H1 (cell line): ENCODE measurements around the gene SP7. TPM values are rescaled to one million over a fixed set of nuclear protein-coding genes. Genes with fewer than 3 reads are reported as not detected.
A peak's percentile ranks its signal among the peaks of the same experiment; 100 is the strongest.

ENCODE experiments used
- CTCF ChIA-PET: fragments of 300-600 bp; sonication (Branson Sonifier 250); formaldehyde crosslinking; loops from one replicate; lab custom pipeline; 2021; ENCODE audit not compliant: partially characterized antibody; lab: Charles Lee
- POLR2A ChIA-PET: fragments of 300-600 bp; sonication (Branson Sonifier 250); formaldehyde crosslinking; loops from one replicate; lab custom pipeline; 2021; ENCODE audit warnings: inconsistent platforms; ENCODE audit not compliant: partially characterized antibody; lab: Charles Lee
- DNase-seq, 2 experiments: peaks; one replicate each; pipeline versions ENCODE4 v3.0.0 to v3.0.0-alpha.2; 2010 to 2022; ENCODE audit warnings: low spot score in 2 of 2, low read depth in 1 of 2, mixed read lengths in 1 of 2
- FAIRE-seq: peaks from 2 replicates; lab custom pipeline; 2011; peaks lifted over from hg19 to GRCh38; lab: Jason Lieb, UNC
- H2AFZ ChIP-seq: 2 replicates; pipeline ENCODE4 v1.8.1; 2012; ENCODE audit warnings: low read length, inconsistent platforms
- H2AK5ac ChIP-seq: 2 replicates; pipeline ENCODE4 v1.6.1; 2013; ENCODE audit warnings: low read depth, low read length
- H2BK120ac ChIP-seq: replicated peaks from 2 replicates; pipeline ENCODE3; 2013; ENCODE audit warnings: low read depth, low read length, inconsistent platforms
- H2BK12ac ChIP-seq: 2 replicates; pipeline ENCODE4 v1.6.1; 2013; ENCODE audit warnings: low read depth, low read length
- H2BK15ac ChIP-seq: 2 replicates; pipeline ENCODE4 v1.6.1; 2013; ENCODE audit warnings: low read length
- H2BK20ac ChIP-seq: 2 replicates; pipeline ENCODE4 v1.6.1; 2013; ENCODE audit warnings: low read length
- H2BK5ac ChIP-seq: 2 replicates; pipeline ENCODE4 v1.6.1; 2013; ENCODE audit warnings: low read depth, low read length
- H3K14ac ChIP-seq: 2 replicates; pipeline ENCODE4 v1.6.1; 2013; ENCODE audit warnings: inconsistent platforms; ENCODE audit not compliant: insufficient read length
- H3K18ac ChIP-seq: 2 replicates; pipeline ENCODE4 v1.6.1; 2013; ENCODE audit warnings: low read length; ENCODE audit errors: extremely low read depth
- H3K23ac ChIP-seq: 2 replicates; pipeline ENCODE4 v1.6.1; 2013; ENCODE audit warnings: inconsistent platforms; ENCODE audit not compliant: insufficient read length
- H3K23me2 ChIP-seq: 2 replicates; pipeline ENCODE4 v1.6.1; 2013; ENCODE audit warnings: low read depth, low read length
- H3K27ac ChIP-seq: 2 replicates; pipeline ENCODE4 v1.6.1; 2011; ENCODE audit warnings: low read depth, low read length, inconsistent platforms
- H3K27me3 ChIP-seq, 4 experiments: replicated peaks in 1 of 4; 1 replicate in 1 of 4; 2 replicates in 3 of 4; pipeline versions ENCODE4 v1.6.1 to v1.8.1; 2011 to 2013; ENCODE audit warnings: low read length in 3 of 4, mild to moderate bottlenecking in 3 of 4, inconsistent platforms in 2 of 4, mixed read lengths in 2 of 4, moderate library complexity in 1 of 4; ENCODE audit not compliant: control insufficient read depth in 3 of 4, insufficient read depth in 3 of 4; ENCODE audit errors: extremely low read depth in 1 of 4
- H3K36me3 ChIP-seq, 4 experiments: 2 replicates each; pipeline versions ENCODE4 v1.6.1 to v1.8.1; 2011 to 2013; ENCODE audit warnings: mild to moderate bottlenecking in 4 of 4, low read length in 3 of 4, moderate library complexity in 2 of 4, control low read depth in 1 of 4, inconsistent platforms in 1 of 4; ENCODE audit not compliant: insufficient read depth in 4 of 4, control insufficient read depth in 2 of 4
- H3K4ac ChIP-seq: replicated peaks from 2 replicates; pipeline ENCODE3; 2013; ENCODE audit warnings: low read length, low read depth, mixed read lengths, inconsistent platforms; ENCODE audit not compliant: insufficient read length
- H3K4me1 ChIP-seq, 4 experiments: replicated peaks in 1 of 4; 1 replicate in 1 of 4; 2 replicates in 3 of 4; pipeline versions ENCODE4 v1.6.1 to v1.8.1; 2011 to 2013; ENCODE audit warnings: low read length in 3 of 4, inconsistent platforms in 2 of 4, mixed read lengths in 1 of 4; ENCODE audit not compliant: insufficient read depth in 4 of 4, control insufficient read depth in 3 of 4
- H3K4me2 ChIP-seq, 2 experiments: 2 replicates each; pipeline versions ENCODE4 v1.6.1 to v1.8.1; 2011 to 2013; ENCODE audit warnings: low read depth in 2 of 2, low read length in 2 of 2, control low read depth in 1 of 2, inconsistent platforms in 1 of 2, mild to moderate bottlenecking in 1 of 2; ENCODE audit not compliant: insufficient read depth in 1 of 2
- H3K4me3 ChIP-seq, 4 experiments: fragments of 200-600, 300-600 bp in 1 of 4; sonication (generic), shearing (Covaris generic), sonication (Bioruptor Twin) in 1 of 4; 2 replicates each; pipeline versions ENCODE4 v1.5.1 to v1.8.1; 2011 to 2016; ENCODE audit warnings: low read length in 4 of 4, low read depth in 3 of 4, control low read depth in 2 of 4, inconsistent platforms in 2 of 4, mild to moderate bottlenecking in 2 of 4, mixed read lengths in 1 of 4, moderate library complexity in 1 of 4; ENCODE audit not compliant: insufficient read depth in 2 of 4; ENCODE audit errors: extremely low read depth in 1 of 4
- H3K56ac ChIP-seq: replicated peaks from 2 replicates; pipeline ENCODE3; 2013; ENCODE audit warnings: low read depth, mild to moderate bottlenecking, mixed read lengths, low read length, inconsistent platforms; ENCODE audit not compliant: insufficient read length
- H3K79me1 ChIP-seq: 2 replicates; pipeline ENCODE4 v1.6.1; 2013; ENCODE audit warnings: low read depth, low read length, control low read depth
- H3K79me2 ChIP-seq, 2 experiments: 2 replicates each; pipeline versions ENCODE4 v1.6.1 to v1.8.1; 2012 to 2013; ENCODE audit warnings: low read length in 2 of 2, mild to moderate bottlenecking in 2 of 2, inconsistent platforms in 1 of 2; ENCODE audit not compliant: insufficient read depth in 2 of 2, control insufficient read depth in 1 of 2
- H3K9ac ChIP-seq, 4 experiments: replicated peaks in 1 of 4; 1 replicate in 1 of 4; 2 replicates in 3 of 4; pipeline versions ENCODE4 v1.6.1 to v1.8.1; 2011 to 2013; ENCODE audit warnings: low read depth in 3 of 4, low read length in 3 of 4, control low read depth in 2 of 4, mild to moderate bottlenecking in 2 of 4, moderate library complexity in 2 of 4, inconsistent platforms in 1 of 4; ENCODE audit errors: extremely low read depth in 1 of 4
- H3K9me3 ChIP-seq, 2 experiments: 2 replicates each; pipeline versions ENCODE4 v1.6.1 to v1.8.1; 2012 to 2013; ENCODE audit warnings: mild to moderate bottlenecking in 2 of 2, moderate library complexity in 2 of 2, control low read depth in 1 of 2, inconsistent platforms in 1 of 2, low read depth in 1 of 2, low read length in 1 of 2, mixed read lengths in 1 of 2; ENCODE audit not compliant: insufficient read depth in 2 of 2
- H4K20me1 ChIP-seq, 2 experiments: replicated peaks in 1 of 2; 2 replicates each; pipeline versions ENCODE3 to v1.8.1; 2011 to 2013; ENCODE audit warnings: inconsistent platforms in 2 of 2, low read length in 2 of 2, mild to moderate bottlenecking in 1 of 2; ENCODE audit not compliant: insufficient read depth in 2 of 2, control insufficient read depth in 1 of 2
- H4K5ac ChIP-seq: 2 replicates; pipeline ENCODE4 v1.6.1; 2013; ENCODE audit warnings: low read length, low read depth, mixed read lengths, inconsistent platforms; ENCODE audit not compliant: insufficient read length
- H4K8ac ChIP-seq: 2 replicates; pipeline ENCODE4 v1.8.0; 2013; ENCODE audit warnings: mild to moderate bottlenecking, moderate library complexity, low read length, inconsistent platforms; ENCODE audit not compliant: insufficient read depth; ENCODE audit errors: extremely low read depth
- H4K91ac ChIP-seq: replicated peaks from 2 replicates; pipeline ENCODE3; 2013; ENCODE audit warnings: low read length, mixed read lengths, inconsistent platforms; ENCODE audit not compliant: insufficient read length
- CHD2 ChIP-seq: IDR thresholded peaks from 2 replicates; pipeline ENCODE4 v1.6.1; 2012; ENCODE audit warnings: low read length, improper control_type of control experiment
- EP300 ChIP-seq, 2 experiments: IDR thresholded peaks; 1 replicate in 1 of 2; 2 replicates in 1 of 2; pipeline ENCODE4 v1.6.1; 2011 to 2012; ENCODE audit warnings: low read depth in 2 of 2, low read length in 2 of 2, mild to moderate bottlenecking in 2 of 2, borderline replicate concordance in 1 of 2, inconsistent platforms in 1 of 2, moderate library complexity in 1 of 2
- FOSL1 ChIP-seq: IDR thresholded peaks from 2 replicates; pipeline ENCODE4 v1.6.1; 2011; ENCODE audit warnings: mild to moderate bottlenecking, low read depth, low read length, moderate library complexity; ENCODE audit not compliant: insufficient read depth
- NANOG ChIP-seq: IDR thresholded peaks from 2 replicates; pipeline ENCODE4 v1.6.1; 2011; ENCODE audit warnings: low read length, low read depth, mild to moderate bottlenecking, inconsistent platforms; ENCODE audit not compliant: insufficient read depth, poor library complexity, severe bottlenecking
- NRF1 ChIP-seq: IDR thresholded peaks from 2 replicates; pipeline ENCODE4 v1.6.1; 2011; ENCODE audit warnings: mild to moderate bottlenecking, low read depth, low read length, improper control_type of control experiment
- POLR2AphosphoS5 ChIP-seq: IDR thresholded peaks from 2 replicates; pipeline ENCODE4 v1.6.1; 2011; ENCODE audit warnings: low read depth, low read length
- POU5F1 ChIP-seq: IDR thresholded peaks from 2 replicates; pipeline ENCODE4 v1.6.1; 2011; ENCODE audit warnings: low read depth, mild to moderate bottlenecking, low read length, moderate library complexity
- RFX5 ChIP-seq: IDR thresholded peaks from 2 replicates; pipeline ENCODE4 v1.6.1; 2011; ENCODE audit warnings: low read depth, low read length, improper control_type of control experiment, borderline replicate concordance
- RNF2 ChIP-seq: fragments of 200-900, 300-1000 bp; sonication (generic); IDR thresholded peaks from 2 replicates; pipeline ENCODE4 v1.7.1; 2016; ENCODE audit warnings: borderline replicate concordance, low read depth, mild to moderate bottlenecking, antibody characterized with exemption, low read length; ENCODE audit not compliant: poor library complexity, severe bottlenecking; ENCODE audit errors: missing control alignments
- SP4 ChIP-seq: IDR thresholded peaks from 2 replicates; pipeline ENCODE4 v1.6.1; 2012; ENCODE audit warnings: low read length, inconsistent platforms
- TAF7 ChIP-seq: optimal IDR thresholded peaks from 2 replicates; pipeline ENCODE3; 2011; ENCODE audit warnings: low read depth, mild to moderate bottlenecking, inconsistent platforms, low read length, moderate library complexity, borderline replicate concordance
- TEAD4 ChIP-seq: IDR thresholded peaks from 2 replicates; pipeline ENCODE4 v1.6.1; 2012; ENCODE audit warnings: low read depth, low read length, inconsistent platforms, mixed read lengths
- WGBS, 2 experiments: shearing (Covaris generic) in 1 of 2; methylation state at CpG; one replicate each; pipeline versions ENCODE4 v1.1.6 to v1.1.7; 2013 to 2015; ENCODE audit warnings: low lambda C conversion rate in 2 of 2, mixed read lengths in 2 of 2, inconsistent platforms in 1 of 2, low coverage in 1 of 2, missing lambda C conversion rate in 1 of 2; ENCODE audit not compliant: insufficient replicate concordance in 2 of 2, insufficient coverage in 1 of 2, insufficient read length in 1 of 2; ENCODE audit errors: extremely low coverage in 1 of 2, missing lambda C conversion rate in 1 of 2; 5-methylcytosine and 5-hydroxymethylcytosine counted together
- polyA plus RNA-seq, 7 experiments: library from polyadenylated mRNA; depleted of rRNA in 3 of 7; stranded (reverse) in 5 of 7; unstranded in 2 of 7; fragments of >200 nt in 5 of 7; fragments of 200-250 nt in 2 of 7; gene quantifications; 1 replicate in 5 of 7; 2 replicates in 1 of 7; 4 replicates in 1 of 7; pipeline versions ENCODE4 v1.2.1 to v1.2.3, GENCODE V29; 2011 to 2013; ENCODE audit warnings: missing spikeins in 2 of 7, mixed read lengths in 2 of 7
- total RNA-seq: library from RNA; stranded (reverse); fragmentation: NEBNext Ultra II Directional; extraction: Animal tissue kit (Norgen Biotek cat#: 25700); gene quantifications from 2 replicates; pipeline ENCODE4 v1.2.1, GENCODE V29; 2021
- TF ChIP-seq, protein P1 (sequence below): IDR thresholded peaks from 2 replicates; pipeline ENCODE4 v1.6.1; 2011; ENCODE audit warnings: low read depth, mild to moderate bottlenecking, low read length; ENCODE audit not compliant: insufficient read depth

The SP7 gene
- total and polyA plus RNA-seq, 2 of the 8 experiments (the other 6 are each of a cell fraction or from before 2014, with no cell fraction given): 0.12 to 0.13 TPM

DNA sequence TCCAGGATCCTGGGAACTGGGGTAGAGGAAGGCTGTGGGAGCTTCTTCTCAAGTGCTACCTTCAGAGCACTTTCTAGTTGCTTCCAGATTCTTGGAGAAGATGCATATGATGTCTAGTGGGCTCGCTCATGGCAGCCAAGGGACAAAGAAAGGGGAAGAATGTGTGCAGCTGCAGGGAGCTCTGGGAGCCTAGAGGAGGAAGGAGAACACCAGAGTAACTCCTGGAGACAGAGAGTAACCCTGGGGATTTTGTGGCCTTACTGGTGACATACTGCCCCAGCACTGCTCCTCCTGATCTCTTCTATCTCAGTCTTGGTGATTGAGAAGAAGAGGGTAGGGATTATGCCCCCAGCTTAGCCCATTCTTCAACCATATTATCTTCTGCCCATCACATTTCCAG lies 10.3 kb upstream of the SP7 start:
- Histone ChIP-seq H3K27me3 (peaks cover 3 to 13% (median 5%) of the 10 kb centered on the region in 4 experiments; a peak in 4 of 7 replicates), H3K14ac (no peak overlapping the region), H3K4me2 (no peak overlapping the region; a peak in 1 of 4 replicates), H3K79me2 (no peaks in the 10 kb centered on the region), H4K20me1 (no peaks in the 10 kb centered on the region), H3K4ac (no peak overlapping the region), H4K8ac (no peak overlapping the region), H2BK5ac (no peak overlapping the region), H3K56ac (no peak overlapping the region), H3K9me3 (no peaks in the 10 kb centered on the region), H2BK12ac (no peak overlapping the region), H2BK15ac (0 out of 2 replicates have a peak overlapping the region, but pooled peaks have one; percentile 18), H2BK120ac (no peak overlapping the region), H2AFZ (no peak overlapping the region), H3K9ac (no peak overlapping the region), H3K18ac (no peak overlapping the region), H3K4me1 (peaks cover 0 to 15% (median 8%) of the 10 kb centered on the region in 4 experiments; a peak in 5 of 7 replicates), H2AK5ac (no peak overlapping the region), H3K23me2 (peaks cover 3% of the 10 kb centered on the region; the same call in 1 of the 2 replicates), H3K4me3 (no peak overlapping the region), H4K91ac (no peak overlapping the region), H3K79me1 (no peaks in the 10 kb centered on the region), H3K36me3 (no peaks in the 10 kb centered on the region), H4K5ac (no peak overlapping the region), H3K23ac (no peak overlapping the region), H2BK20ac (no peak overlapping the region), H3K27ac (no peak overlapping the region)
- DNase-seq: no peak
- FAIRE-seq: no peak
- CTCF ChIA-PET: interaction anchor here (1.0 to 21.3 kb wide), 5 partner anchors 18 to 136 kb away, joined by 3 to 381 read pairs (median 4); partner anchors contain the start of genes AAAS and SP7
- POLR2A ChIA-PET: interaction anchor here (1.1 to 3.6 kb wide), 7 partner anchors 11 to 152 kb away, joined by 3 to 19 read pairs (median 8); partner anchors contain the start of genes SP1 and SP7
- WGBS, 2 experiments: 75% methylated on average over 1 of the region's 1 CpG; no CpG with 5 or more reads in 1 of the 2 experiments
- no peak for TF ChIP-seq POLR2AphosphoS5
- TF ChIP-seq CHD2: no peak
- no peak for TF ChIP-seq SP4
- TF ChIP-seq NANOG: no peak
- no peak for TF ChIP-seq RNF2
- no peak for TF ChIP-seq POU5F1
- no peak for TF ChIP-seq NRF1
- TF ChIP-seq TAF7: no peak
- TF ChIP-seq, protein P1, sequence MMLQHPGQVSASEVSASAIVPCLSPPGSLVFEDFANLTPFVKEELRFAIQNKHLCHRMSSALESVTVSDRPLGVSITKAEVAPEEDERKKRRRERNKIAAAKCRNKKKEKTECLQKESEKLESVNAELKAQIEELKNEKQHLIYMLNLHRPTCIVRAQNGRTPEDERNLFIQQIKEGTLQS: no peak
- no peak for TF ChIP-seq RFX5
- TF ChIP-seq TEAD4: no peak
- TF ChIP-seq EP300 (IDR thresholded peaks at IDR 0.05; ENCODE audit: borderline replicate concordance in 1 of 2, low read depth in 2 of 2, low read length in 2 of 2): no peak
- TF ChIP-seq FOSL1: no peak
